GM12878 (cell line): ENCODE measurements around the gene ANKDD1B. TPM values are rescaled to one million over a fixed set of nuclear protein-coding genes. Genes with fewer than 3 reads are reported as not detected.
A peak's percentile ranks its signal among the peaks of the same experiment; 100 is the strongest.

ENCODE experiments used
- ATF3 ChIP-seq: IDR thresholded peaks from 2 replicates; pipeline ENCODE4 v1.6.1; 2011; ENCODE audit warnings: low read depth, mild to moderate bottlenecking, low read length, moderate library complexity, borderline replicate concordance; ENCODE audit errors: extremely low read depth
- CBX5 ChIP-seq: sonication (generic); IDR thresholded peaks from 2 replicates; pipeline ENCODE4 v1.6.1; 2016; ENCODE audit warnings: low read depth, moderate library complexity, mild to moderate bottlenecking, inconsistent platforms
- CEBPB ChIP-seq, 2 experiments: fragments of 150-350 bp in 1 of 2; IDR thresholded peaks; 2 replicates each; pipeline ENCODE4 v1.6.1; 2012 to 2014; ENCODE audit warnings: low read depth in 2 of 2, low read length in 2 of 2, borderline replicate concordance in 1 of 2, inconsistent platforms in 1 of 2
- CHD2 ChIP-seq: IDR thresholded peaks from 2 replicates; pipeline ENCODE4 v1.6.1; 2011; ENCODE audit warnings: low read depth, low read length, improper control_type of control experiment, borderline replicate concordance
- CHD4 ChIP-seq: fragments of 200-600 bp; sonication (generic); IDR thresholded peaks from 2 replicates; pipeline ENCODE4 v1.6.1; 2016; ENCODE audit warnings: mild to moderate bottlenecking
- CTCF ChIP-seq, 3 experiments: IDR thresholded peaks in 2 of 3; conservative IDR thresholded peaks in 1 of 3; 2 replicates each; pipeline ENCODE4 v1.5.1; 2011; ENCODE audit warnings: low read depth in 3 of 3, low read length in 3 of 3, mild to moderate bottlenecking in 3 of 3, control low read depth in 2 of 3, moderate library complexity in 2 of 3, inconsistent platforms in 1 of 3, mixed read lengths in 1 of 3; ENCODE audit not compliant: control insufficient read depth in 2 of 3, insufficient read depth in 1 of 3; ENCODE audit errors: extremely low read depth in 1 of 3
- DPF2 ChIP-seq: fragments of 450-650 bp; IDR thresholded peaks from 2 replicates; pipeline ENCODE4 v1.6.1; 2017; ENCODE audit warnings: mild to moderate bottlenecking
- EED ChIP-seq: sonication (generic); IDR thresholded peaks from 2 replicates; pipeline ENCODE4 v1.6.1; 2016; ENCODE audit warnings: antibody characterized with exemption, low read depth
- EZH2 ChIP-seq: IDR thresholded peaks from 2 replicates; pipeline ENCODE4 v1.6.1; 2012; ENCODE audit warnings: low read depth, mild to moderate bottlenecking, control low read depth, inconsistent platforms, low read length, borderline replicate concordance; ENCODE audit not compliant: control insufficient read depth
- FOXK2 ChIP-seq: fragments of 450-650 bp; IDR thresholded peaks from 2 replicates; pipeline ENCODE4 v1.6.1; 2017; ENCODE audit warnings: mild to moderate bottlenecking, moderate library complexity
- JUND ChIP-seq: IDR thresholded peaks from 2 replicates; pipeline ENCODE4 v1.6.1; 2012; ENCODE audit warnings: low read depth, mild to moderate bottlenecking, low read length, improper control_type of control experiment, moderate library complexity
- LARP7 ChIP-seq: fragments of 450-650 bp; IDR thresholded peaks from 2 replicates; pipeline ENCODE4 v1.6.1; 2017; ENCODE audit warnings: mild to moderate bottlenecking
- MEF2A ChIP-seq: IDR thresholded peaks from 2 replicates; pipeline ENCODE4 v1.6.1; 2011; ENCODE audit warnings: low read depth, mild to moderate bottlenecking, low read length, moderate library complexity; ENCODE audit not compliant: insufficient read depth
- MEF2B ChIP-seq: fragments of 450-650 bp; IDR thresholded peaks from 2 replicates; pipeline ENCODE4 v1.6.1; 2018; ENCODE audit warnings: mild to moderate bottlenecking, moderate library complexity; ENCODE audit not compliant: partially characterized antibody, poor library complexity, severe bottlenecking
- NFIC ChIP-seq: IDR thresholded peaks from 2 replicates; pipeline ENCODE4 v1.6.1; 2012; ENCODE audit warnings: low read depth, mild to moderate bottlenecking, inconsistent platforms, low read length, moderate library complexity
- NFXL1 ChIP-seq: fragments of 450-650 bp; IDR thresholded peaks from 2 replicates; pipeline ENCODE4 v1.6.1; 2017; ENCODE audit warnings: antibody characterized with exemption, mild to moderate bottlenecking, borderline replicate concordance
- NFYA ChIP-seq: IDR thresholded peaks from 2 replicates; pipeline ENCODE4 v1.6.1; 2011; ENCODE audit warnings: low read depth, mild to moderate bottlenecking, low read length, improper control_type of control experiment, borderline replicate concordance
- NR2C1 ChIP-seq: fragments of 450-650 bp; IDR thresholded peaks from 2 replicates; pipeline ENCODE4 v1.6.1; 2017; ENCODE audit warnings: antibody characterized with exemption, mild to moderate bottlenecking, moderate library complexity
- SIX5 ChIP-seq: IDR thresholded peaks from 2 replicates; pipeline ENCODE4 v1.6.1; 2011; ENCODE audit warnings: mild to moderate bottlenecking, low read depth, low read length, moderate library complexity; ENCODE audit not compliant: severe bottlenecking
- SUPT20H ChIP-seq: IDR thresholded peaks from 2 replicates; pipeline ENCODE4 v1.6.1; 2011; ENCODE audit warnings: low read depth, mild to moderate bottlenecking, low read length, moderate library complexity, borderline replicate concordance; ENCODE audit not compliant: control insufficient read depth
- TAF1 ChIP-seq: IDR thresholded peaks from 2 replicates; pipeline ENCODE4 v1.6.1; 2011; ENCODE audit warnings: mild to moderate bottlenecking, low read depth, low read length, borderline replicate concordance
- TARDBP ChIP-seq: IDR thresholded peaks from 2 replicates; pipeline ENCODE4 v1.6.1; 2016; ENCODE audit warnings: borderline replicate concordance
- TBL1XR1 ChIP-seq: IDR thresholded peaks from 2 replicates; pipeline ENCODE4 v1.6.1; 2012; ENCODE audit warnings: low read depth, low read length, improper control_type of control experiment
- ZSCAN29 ChIP-seq: fragments of 450-650 bp; IDR thresholded peaks from 2 replicates; pipeline ENCODE4 v1.6.1; 2017; ENCODE audit warnings: mild to moderate bottlenecking, moderate library complexity
- polyA plus RNA-seq, 11 experiments: library from polyadenylated mRNA; depleted of rRNA in 4 of 11; unstranded in 6 of 11; stranded (reverse) in 5 of 11; fragments of >200 nt; fragmentation: Nextera tagmentation in 4 of 11; fragmentation: Illumina TruSeq in 1 of 11; extraction: Ambion mirVana in 4 of 11; extraction: Trizol in 1 of 11; gene quantifications; 1 replicate in 1 of 11; 2 replicates in 10 of 11; pipeline versions ENCODE4 v1.2.1 to v1.2.3, GENCODE V29; 2011 to 2016; ENCODE audit warnings: inconsistent platforms in 2 of 11, missing spikeins in 2 of 11, low read depth in 1 of 11
- total RNA-seq, 4 experiments: library from RNA; depleted of rRNA in 3 of 4; stranded (reverse); fragments of >200 nt in 3 of 4; fragmentation: Illumina TruSeq in 1 of 4; extraction: Trizol in 1 of 4; gene quantifications; 2 replicates each; pipeline versions ENCODE4 v1.2.1 to v1.2.3, GENCODE V29; 2013 to 2021
- TF ChIP-seq, protein P1 (sequence below): fragments of 150-350 bp; IDR thresholded peaks from 2 replicates; pipeline ENCODE4 v1.6.1; 2016; ENCODE audit warnings: low read depth, low read length

The ANKDD1B gene
- total and polyA plus RNA-seq, 10 of the 15 experiments (the other 5 are each of a cell fraction or from before 2014, with no cell fraction given) = 0.34 to 2.4 (median 0.80) TPM

DNA sequence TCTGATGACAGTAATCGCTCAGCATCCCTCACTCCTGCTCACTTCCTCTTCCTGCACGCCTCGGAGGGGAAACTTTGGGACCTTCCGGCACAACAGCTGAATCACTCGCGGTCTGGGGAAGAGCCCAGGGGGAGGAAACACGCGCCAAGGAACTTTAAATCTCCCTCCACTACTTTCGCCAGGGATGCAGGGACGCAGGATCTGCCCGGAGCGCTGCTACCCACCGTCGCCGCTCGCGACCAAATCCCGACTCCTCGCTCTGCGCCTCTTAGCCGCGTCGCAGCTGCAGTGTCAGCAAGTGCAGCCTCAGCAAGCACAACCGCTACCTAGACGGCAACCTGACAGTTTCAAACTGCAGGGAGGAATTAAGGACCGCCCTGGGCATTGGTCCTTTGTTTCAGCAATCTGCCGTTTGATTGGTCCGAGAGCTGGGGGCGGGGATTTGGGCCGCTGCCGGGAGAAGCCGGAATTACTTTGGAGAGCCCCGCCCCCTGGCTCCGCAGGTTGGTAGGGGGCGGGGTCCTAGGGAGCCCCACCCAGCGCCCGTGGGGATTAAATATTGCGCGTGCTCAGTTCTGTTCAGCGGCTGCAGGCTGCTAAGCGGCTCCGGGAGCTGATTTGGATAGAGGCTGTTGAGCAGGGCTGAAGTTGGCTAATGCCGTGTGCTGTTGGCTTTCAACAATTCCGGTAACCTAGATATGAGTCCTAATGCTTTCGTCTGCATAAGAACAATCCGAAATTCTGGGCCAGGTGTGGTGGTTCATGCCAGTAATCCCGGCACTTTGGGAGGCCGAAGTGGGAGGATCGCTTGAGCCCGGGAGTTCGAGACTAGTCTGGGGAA, 106.0 kb downstream of the ANKDD1B start, which contains the start of gene POC5 (continued):
- TF ChIP-seq NFYA (peak; percentile 25; the same call in 1 of the 2 replicates), EZH2 (no peak), TBL1XR1 (no peak; the same call in 1 of the 2 replicates), TAF1 (peak; percentile 81), MEF2A (no peak), SIX5 (peak; percentile 32), LARP7 (peak; percentile 58; the same call in 1 of the 2 replicates), CBX5 (peak; percentile 92; the same call in 1 of the 2 replicates), NFIC (peak; percentile 66; the same call in 1 of the 2 replicates), DPF2 (peak; percentile 52), CEBPB (IDR thresholded peaks at IDR 0.05; ENCODE audit: borderline replicate concordance in 1 of 2, low read depth in 2 of 2, low read length in 2 of 2) (no peak), FOXK2 (no peak), CHD4 (no peak), NR2C1 (no peak), ZSCAN29 (no peak), NFXL1 (no peak), ATF3 (0 out of 2 replicates have a peak, but pooled peaks have one; percentile 9), TARDBP (0 out of 2 replicates have a peak, but pooled peaks have one; percentile 9), MEF2B (peak; percentile 33), CHD2 (peak; percentile 86), SUPT20H (no peak), EED (peak; percentile 74), JUND (no peak), CTCF (IDR thresholded peaks at IDR 0.05 in 2 of 3, conservative IDR thresholded peaks at IDR 0.05 in 1 of 3; ENCODE audit: control insufficient read depth in 2 of 3, extremely low read depth in 1 of 3, insufficient read depth in 1 of 3, low read depth in 3 of 3, low read length in 3 of 3) (no peak)
- TF ChIP-seq, protein P1, sequence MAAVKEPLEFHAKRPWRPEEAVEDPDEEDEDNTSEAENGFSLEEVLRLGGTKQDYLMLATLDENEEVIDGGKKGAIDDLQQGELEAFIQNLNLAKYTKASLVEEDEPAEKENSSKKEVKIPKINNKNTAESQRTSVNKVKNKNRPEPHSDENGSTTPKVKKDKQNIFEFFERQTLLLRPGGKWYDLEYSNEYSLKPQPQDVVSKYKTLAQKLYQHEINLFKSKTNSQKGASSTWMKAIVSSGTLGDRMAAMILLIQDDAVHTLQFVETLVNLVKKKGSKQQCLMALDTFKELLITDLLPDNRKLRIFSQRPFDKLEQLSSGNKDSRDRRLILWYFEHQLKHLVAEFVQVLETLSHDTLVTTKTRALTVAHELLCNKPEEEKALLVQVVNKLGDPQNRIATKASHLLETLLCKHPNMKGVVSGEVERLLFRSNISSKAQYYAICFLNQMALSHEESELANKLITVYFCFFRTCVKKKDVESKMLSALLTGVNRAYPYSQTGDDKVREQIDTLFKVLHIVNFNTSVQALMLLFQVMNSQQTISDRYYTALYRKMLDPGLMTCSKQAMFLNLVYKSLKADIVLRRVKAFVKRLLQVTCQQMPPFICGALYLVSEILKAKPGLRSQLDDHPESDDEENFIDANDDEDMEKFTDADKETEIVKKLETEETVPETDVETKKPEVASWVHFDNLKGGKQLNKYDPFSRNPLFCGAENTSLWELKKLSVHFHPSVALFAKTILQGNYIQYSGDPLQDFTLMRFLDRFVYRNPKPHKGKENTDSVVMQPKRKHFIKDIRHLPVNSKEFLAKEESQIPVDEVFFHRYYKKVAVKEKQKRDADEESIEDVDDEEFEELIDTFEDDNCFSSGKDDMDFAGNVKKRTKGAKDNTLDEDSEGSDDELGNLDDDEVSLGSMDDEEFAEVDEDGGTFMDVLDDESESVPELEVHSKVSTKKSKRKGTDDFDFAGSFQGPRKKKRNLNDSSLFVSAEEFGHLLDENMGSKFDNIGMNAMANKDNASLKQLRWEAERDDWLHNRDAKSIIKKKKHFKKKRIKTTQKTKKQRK = no peak
